HG02571 (cell line): ENCODE data around the gene RNF144A.
"Not testable (repeated sequence)": the region's sequence is repeated elsewhere in the genome, so short reads cannot be mapped to it uniquely, and the experiment has no call there.

Experiments used
- ATAC-seq: cut with Tn5 transposase; IDR thresholded peaks from one replicate; pipeline ENCODE4 v1.9.1; 2021; ENCODE audit warnings: mild to moderate bottlenecking, moderate library complexity; ENCODE audit not compliant: unreplicated experiment

RNF144A gene

GRCh38 chr2:6999211-6999877, 82.1 kb downstream of the RNF144A start:
- no peak for ATAC-seq

GRCh38 chr2:7001395-7001794, 84.2 kb downstream of the RNF144A start:
- not testable (repeated sequence) for ATAC-seq

- ATAC-seq = no peak
Measured at GRCh38 chr2:7003895-7004294, 86.7 kb downstream of the RNF144A start.

GRCh38 chr2:7004636-7005035, 87.4 kb downstream of the RNF144A start:
- ATAC-seq = no peak

- no peak for ATAC-seq
Measured at GRCh38 chr2:7007488-7007845, 90.3 kb downstream of the RNF144A start.

GRCh38 chr2:7007846-7008741, 90.9 kb downstream of the RNF144A start:
- ATAC-seq = no peak

GRCh38 chr2:7009207-7009911, 92.1 kb downstream of the RNF144A start:
- no peak for ATAC-seq

GRCh38 chr2:7010391-7011054, 93.3 kb downstream of the RNF144A start:
- ATAC-seq = no peak

- no peak for ATAC-seq
Measured at GRCh38 chr2:7011356-7012083, 94.3 kb downstream of the RNF144A start.

- ATAC-seq = no peak
Measured at GRCh38 chr2:7012141-7012764, 95.0 kb downstream of the RNF144A start.

- ATAC-seq = no peak
Measured at GRCh38 chr2:7013471-7014160, 96.4 kb downstream of the RNF144A start.

GRCh38 chr2:7014174-7014640, 97.0 kb downstream of the RNF144A start:
- ATAC-seq = no peak

GRCh38 chr2:7015007-7015950, 98.1 kb downstream of the RNF144A start:
- no peak for ATAC-seq

- ATAC-seq = no peak
Measured at GRCh38 chr2:7016148-7016547, 98.9 kb downstream of the RNF144A start.

- ATAC-seq = no peak
Measured at GRCh38 chr2:7016601-7017211, 99.5 kb downstream of the RNF144A start.

- ATAC-seq = no peak
Measured at GRCh38 chr2:7017671-7018281, 100.6 kb downstream of the RNF144A start.

GRCh38 chr2:7018282-7018701, 101.1 kb downstream of the RNF144A start:
- no peak for ATAC-seq
